HPDE6-E6E7 (cell line): Measurements from ENCODE around the gene MTCH1.

Source experiments
- DNase-seq: peaks from one replicate; pipeline ENCODE4 v3.0.0; 2011; ENCODE audit warnings: missing footprints; ENCODE audit errors: extremely low spot score

MTCH1 gene, protein sequence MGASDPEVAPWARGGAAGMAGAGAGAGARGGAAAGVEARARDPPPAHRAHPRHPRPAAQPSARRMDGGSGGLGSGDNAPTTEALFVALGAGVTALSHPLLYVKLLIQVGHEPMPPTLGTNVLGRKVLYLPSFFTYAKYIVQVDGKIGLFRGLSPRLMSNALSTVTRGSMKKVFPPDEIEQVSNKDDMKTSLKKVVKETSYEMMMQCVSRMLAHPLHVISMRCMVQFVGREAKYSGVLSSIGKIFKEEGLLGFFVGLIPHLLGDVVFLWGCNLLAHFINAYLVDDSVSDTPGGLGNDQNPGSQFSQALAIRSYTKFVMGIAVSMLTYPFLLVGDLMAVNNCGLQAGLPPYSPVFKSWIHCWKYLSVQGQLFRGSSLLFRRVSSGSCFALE

GRCh38 chr6:36985808-36986703, at the start of gene MTCH1:
TSS of gene MTCH1 (minus strand) at chr6:36986196. CDS start at chr6:36986173, 23 bp downstream.
- DNase-seq: peak; percentile 93

- DNase-seq: no peak
Observed at GRCh38 chr6:37033819-37034795, 48.1 kb upstream of the MTCH1 start.

GRCh38 chr6:37033255-37033654, 47.3 kb upstream of the MTCH1 start:
- no peak for DNase-seq

DNA sequence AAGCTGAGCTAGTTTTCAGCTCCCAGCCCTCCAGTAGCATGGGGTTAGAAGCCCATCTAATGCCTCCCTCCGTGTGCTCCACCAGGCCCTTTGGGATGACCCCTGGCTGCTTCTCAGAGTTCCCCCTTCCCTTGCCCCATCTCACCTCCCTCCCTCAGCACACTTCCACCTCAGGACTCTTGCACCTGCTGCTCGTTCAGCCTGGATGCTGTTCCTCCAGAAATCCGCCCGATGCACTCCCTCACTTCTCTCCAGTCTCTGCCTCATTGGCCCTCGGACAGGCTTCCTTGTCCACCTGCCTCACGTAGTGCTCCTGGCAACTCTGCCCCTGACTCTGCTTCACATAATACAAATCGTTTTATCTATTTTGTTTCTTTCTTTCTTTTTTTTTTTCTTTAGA, 46.2 kb upstream of the MTCH1 start:
- DNase-seq: no peak

DNA sequence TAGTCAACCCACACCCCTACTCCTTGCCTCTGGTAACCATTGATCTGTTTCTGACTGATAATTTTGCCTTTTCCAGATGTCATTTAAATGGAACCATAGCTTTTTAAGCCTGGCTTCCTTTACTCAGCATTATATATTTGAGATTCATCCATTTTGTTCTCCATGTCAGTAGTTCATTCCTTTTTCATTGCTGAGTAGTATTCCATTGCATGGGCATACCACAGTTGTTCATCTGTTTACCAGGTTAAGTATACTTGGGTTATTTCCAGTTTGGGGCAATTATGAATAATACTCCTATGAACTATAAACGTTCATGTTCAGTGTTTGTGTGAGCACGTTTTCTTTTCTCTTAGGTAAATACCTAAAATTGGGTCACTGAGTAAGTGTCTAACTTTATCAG, 44.6 kb upstream of the MTCH1 start:
- no peak for DNase-seq

DNA sequence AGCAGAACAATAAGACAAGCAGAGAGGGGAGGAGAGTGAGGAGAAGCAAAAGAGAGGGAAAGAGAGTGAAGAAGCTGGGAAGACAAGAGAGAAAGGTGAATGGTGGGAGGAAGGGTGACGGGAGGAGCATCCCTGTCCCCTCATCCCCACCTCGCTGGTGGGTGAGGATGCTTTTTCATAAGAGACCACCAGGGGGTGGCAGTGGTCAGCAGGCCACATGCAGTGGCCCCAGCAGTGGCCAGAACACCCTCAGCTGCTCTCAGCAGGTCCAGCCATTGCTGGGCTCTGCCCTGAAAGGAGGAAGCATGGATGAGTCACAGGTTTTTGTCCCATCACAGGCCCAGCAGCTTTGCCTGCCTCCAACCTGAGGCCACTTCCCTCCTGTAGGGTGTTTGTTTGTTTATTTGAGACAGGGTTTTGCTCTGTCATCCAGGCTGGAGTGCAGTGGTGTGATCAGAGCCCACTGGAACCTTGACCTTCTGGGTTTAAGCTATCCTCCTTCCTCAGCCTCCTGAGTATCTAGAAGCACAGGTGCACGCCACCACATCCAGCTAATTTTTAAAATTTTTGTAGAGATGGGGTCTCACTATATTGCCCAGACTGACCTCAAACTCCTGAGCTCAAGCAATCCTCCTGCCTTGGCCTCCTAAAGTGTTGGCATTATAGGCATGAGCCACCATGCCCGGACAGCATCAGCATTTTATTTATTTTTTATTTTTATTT, 43.4 kb upstream of the MTCH1 start:
- DNase-seq: peak; percentile 64

DNA sequence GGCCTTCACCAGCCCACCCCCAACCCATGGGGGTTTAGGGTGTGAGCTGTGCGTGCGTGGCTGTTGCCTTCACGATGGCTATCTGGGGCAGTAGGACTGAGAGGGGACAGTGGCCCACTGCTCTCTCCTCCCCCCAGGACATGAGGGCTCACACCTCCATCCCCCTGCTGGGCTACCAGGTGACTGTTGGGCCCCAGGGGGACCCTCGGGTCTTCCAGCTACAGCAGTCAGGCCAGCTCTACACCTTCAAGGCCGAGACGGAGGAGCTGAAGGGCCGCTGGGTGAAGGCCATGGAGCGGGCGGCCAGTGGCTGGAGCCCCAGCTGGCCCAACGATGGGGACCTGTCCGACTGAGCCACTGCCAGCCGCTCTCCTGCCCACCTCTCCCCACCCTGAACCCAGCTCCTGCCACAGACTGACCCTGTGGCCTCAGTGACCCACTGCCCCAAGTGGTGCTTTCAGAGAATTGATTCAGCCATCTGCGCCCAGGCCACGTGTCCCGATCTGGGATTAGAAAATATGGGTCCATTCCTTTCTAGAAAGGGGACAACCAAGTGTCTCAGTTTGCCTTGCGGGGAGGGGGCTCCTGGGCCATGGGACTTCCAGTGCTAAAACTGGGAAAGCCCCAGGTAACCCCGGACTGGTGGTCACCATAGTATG, 41.9 kb upstream of the MTCH1 start:
- DNase-seq: no peak

GRCh38 chr6:37027036-37027720, 41.2 kb upstream of the MTCH1 start:
- DNase-seq: no peak

GRCh38 chr6:37025621-37026466, 39.8 kb upstream of the MTCH1 start:
- DNase-seq: no peak

DNA sequence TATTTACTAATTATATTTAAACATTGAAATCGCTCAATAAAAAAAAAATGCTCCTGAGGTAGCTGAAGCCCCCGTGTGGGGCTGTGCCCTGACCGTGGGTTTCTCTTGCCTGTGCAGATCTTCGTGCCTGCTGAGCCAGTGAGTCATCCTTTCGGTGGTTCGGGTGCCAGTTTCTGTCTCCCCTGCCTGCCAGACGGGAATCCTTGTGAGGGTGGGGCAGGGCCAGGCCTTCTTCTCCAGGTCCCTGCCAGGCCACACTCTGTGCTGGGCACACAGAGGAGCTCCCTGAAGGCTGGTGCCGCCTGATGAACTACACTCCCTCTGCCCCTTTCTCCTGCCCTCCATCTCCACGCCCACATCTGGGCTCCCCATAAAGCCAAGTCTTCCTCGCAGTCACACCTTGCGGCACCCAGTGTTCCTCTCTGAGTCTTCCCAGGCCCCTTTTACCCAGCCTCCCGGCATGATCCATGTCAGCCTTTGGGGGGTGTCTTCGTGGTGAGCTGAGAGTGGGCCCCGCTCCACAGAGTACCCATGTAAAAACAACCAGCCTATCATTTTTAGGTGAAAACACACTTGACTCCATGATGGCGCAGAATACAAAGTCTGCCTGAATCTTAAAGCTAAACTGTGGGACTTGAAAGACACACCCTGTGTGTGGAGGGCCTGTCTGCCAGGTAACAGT, 38.8 kb upstream of the MTCH1 start:
- DNase-seq: peak; percentile 89

DNA sequence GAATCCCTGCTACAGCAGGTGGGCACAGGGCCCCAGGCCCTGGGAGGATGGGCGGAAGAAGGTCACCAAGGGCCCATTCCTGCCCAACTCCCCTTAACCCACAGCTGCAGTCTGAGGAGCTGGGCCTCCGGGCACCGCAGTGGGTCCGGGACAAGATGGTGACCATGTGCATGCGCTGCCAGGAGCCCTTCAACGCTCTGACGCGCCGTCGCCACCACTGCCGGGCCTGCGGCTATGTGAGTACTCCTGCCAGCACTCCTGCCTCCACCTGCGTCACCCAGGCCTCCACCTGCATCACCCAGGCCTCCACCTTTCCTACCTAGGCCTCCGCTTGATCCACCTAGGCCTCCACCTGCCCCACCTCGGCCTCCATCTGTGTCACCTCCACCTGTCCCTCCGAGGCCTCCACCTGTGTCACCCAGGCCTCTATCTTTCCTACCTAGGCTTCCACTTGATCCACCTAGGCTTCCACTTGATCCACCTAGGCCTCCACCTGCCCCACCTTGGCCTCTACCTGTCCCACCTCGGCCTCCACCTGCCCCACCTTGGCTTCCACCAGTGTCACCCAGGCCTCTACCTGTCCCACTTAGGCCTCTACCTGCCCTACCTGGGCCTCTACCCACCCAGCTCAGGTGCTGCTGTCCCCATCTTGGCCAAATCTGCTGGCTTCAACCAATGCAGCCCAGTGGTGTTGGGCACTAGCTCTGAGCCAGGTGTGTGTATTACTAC, 36.3 kb upstream of the MTCH1 start:
- DNase-seq: no peak

GRCh38 chr6:37021356-37022129, 35.5 kb upstream of the MTCH1 start:
- DNase-seq: no peak

- no peak for DNase-seq
Observed at GRCh38 chr6:37020812-37021211, 34.8 kb upstream of the MTCH1 start.

- no peak for DNase-seq
Observed at GRCh38 chr6:37020381-37020780, 34.4 kb upstream of the MTCH1 start.

GRCh38 chr6:37019065-37019450, 33.1 kb upstream of the MTCH1 start:
- DNase-seq: no peak

DNA sequence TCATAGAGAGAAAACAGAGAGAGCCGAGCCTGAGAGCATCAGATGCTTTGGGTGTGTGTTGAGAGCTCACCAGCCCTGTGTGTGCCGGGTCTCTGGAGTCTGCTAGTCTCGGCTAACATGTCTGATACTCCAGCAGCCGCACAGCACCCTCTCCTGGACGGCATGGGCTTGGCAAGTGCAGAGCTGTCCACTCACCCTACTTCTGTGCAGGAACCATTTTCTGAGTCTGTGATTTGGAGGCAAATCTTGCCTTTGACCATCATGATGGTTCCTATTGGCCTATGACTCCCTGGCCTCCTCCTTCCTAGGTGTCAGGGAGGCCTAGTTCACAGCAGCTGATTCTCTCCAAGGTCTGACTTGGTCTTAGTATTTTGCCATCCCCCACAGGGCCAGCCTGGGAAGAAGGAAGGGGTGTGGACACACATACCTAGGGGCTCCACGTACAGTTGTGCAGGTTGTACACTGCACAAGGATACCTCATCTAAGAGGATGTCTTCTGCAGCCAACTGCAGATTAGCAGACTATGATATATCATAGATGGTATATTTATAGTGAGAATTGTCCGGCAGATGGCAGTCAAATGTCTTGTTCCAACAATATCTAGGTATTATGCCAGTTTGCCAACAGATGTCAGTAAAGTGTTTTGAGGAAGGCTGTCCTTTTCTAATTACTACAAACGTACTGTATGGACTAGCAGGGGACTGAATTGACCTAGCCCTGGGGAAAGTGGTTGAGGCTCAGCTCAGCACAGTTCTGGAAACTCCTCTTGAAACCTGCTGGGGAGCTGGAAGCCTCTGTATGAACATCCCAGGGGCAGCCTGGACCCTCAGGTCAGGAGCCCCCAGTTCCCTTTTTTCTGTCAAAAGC, 32.4 kb upstream of the MTCH1 start:
- peak; percentile 86 for DNase-seq
